KG1 (cell line): ENCODE results near the gene ACADL.

Experiments
- DNase-seq: peaks from one replicate; lab custom pipeline; 2025; lab: John Stamatoyannopoulos, UW

The ACADL gene

DNA sequence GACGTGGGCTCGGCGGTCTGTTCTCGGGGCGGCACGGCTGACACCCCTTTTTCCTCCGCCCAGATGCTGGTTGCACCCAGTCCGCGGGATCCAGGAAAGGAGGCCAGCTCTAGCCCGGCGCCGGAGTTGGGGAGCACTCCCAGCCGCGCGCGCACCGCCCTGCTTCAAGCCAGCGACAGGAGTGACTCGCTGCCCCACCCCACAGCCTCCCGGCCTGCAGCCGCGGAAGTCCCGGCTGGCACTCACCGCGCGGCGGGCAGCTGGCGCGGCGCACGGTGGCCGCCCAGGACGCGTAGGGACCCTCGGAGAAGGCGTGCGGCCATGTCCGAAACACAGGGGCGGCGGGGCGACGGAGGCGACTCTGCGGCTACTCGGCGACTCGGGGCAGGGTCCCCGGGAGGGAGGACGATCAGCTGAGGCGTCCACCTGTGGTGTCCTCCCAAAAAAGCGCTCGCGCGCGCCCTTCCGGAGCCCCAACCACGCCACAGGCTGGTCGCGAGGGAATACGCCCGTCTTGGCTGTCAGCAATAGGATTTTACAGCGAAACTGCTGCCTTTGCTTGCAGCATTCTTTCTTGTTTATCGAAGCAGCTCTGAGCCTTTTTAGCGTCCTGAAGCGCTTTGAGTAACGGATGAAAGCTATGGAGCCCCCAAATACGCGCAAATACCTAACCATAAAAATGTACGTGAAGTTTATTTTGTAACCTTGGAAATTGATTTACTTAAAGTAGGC is at the start of gene ACADL:
Gene ACADL (minus strand): TSS at position 507 of the 732 bp plus-strand sequence. CDS start 184 bp downstream, at position 323.
- no peak for DNase-seq

DNA sequence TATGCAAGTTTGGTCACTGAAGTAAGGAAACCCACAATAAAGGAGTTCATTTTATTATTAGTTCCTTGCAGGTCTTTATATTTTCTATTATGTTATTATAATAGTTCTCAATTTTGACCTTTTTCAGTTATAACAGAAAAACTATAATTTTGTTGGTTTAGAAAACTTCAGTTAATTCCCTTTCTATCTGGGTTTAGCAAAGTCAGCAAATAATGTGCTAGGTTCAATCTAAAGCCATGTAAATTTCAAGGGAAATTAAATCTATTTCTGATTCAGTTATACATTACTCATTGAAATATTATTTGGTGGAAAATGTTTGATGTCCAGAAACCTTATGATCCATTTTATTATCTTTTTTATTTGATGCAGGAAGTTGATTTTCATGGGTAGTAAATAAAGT is 46.1 kb upstream of the ACADL start:
- DNase-seq: no peak

DNA sequence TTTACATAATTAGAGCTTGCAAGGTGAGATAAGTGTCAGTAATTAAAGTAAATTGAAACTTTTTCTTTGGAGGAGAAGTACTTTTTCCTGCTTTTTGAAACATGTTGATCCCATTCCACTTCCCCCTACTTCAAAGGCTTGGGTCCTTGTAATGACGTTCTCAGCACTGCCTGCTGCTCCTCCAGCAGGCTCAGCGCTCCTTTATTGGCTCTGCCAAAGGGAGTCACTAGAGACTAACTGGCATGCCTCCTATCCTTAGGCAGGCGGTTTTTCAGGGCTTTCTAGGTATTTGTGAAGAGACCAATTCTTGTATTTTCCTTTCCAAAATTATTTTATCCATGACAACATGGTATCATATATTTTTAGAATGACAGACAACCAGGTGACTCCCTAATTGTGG is 43.9 kb upstream of the ACADL start:
- DNase-seq: no peak

DNA sequence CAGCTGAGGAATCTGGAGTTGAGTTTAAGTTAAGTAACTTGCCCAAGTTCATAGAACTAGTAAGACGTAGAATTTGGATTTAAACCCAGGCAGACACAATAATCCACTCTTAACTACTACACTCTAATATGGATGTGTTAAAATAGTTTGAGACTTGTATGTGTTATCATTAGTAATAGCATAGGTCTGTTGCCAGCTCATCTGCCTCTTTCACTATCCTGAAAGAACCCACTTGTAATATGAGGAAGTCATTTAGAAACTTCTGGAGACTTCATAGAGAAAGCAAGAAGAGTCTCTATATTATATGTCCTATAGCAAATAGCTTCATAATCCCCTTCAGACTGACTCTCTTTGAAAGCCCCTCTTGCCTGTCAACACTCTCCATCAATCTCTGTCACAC is 43.0 kb upstream of the ACADL start:
- no peak for DNase-seq

DNA sequence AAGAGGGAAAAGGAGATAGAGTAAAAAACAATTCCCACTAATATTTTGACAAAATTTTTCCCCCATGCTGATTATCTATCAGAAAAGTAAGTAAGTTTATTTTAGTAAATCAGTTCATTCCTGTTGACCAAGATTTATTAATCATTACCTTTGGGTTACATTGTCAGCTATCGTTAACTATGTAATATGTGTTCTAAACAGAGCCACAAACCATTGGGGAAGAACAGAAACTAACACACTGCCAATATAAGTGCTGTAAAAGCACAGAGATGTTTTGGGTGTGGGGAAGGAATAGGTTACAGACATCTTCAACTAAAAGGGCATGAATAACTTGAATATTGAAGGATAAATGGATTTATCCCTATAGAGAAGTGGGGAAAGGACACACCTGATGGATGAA is 42.5 kb upstream of the ACADL start:
- no peak for DNase-seq

DNA sequence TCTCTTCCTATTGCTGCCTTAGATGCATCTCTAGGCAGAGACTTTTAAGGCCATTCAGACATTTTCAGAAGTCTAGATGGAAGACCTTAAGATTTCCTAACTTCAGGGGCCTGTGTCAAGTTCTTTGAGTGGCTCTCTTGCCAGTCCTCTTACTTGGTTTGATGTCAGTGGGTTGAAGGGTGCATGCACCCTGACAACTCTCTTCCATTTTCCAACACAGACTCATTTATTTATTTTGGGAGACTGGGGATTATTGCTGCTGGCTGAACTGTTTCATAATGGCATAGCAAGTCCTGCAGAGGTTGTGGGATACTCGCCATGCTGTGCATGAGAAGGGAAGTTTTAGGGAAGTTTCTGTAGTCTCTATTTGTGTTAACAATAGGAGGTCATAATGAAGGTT is 39.0 kb upstream of the ACADL start:
- DNase-seq: no peak

DNA sequence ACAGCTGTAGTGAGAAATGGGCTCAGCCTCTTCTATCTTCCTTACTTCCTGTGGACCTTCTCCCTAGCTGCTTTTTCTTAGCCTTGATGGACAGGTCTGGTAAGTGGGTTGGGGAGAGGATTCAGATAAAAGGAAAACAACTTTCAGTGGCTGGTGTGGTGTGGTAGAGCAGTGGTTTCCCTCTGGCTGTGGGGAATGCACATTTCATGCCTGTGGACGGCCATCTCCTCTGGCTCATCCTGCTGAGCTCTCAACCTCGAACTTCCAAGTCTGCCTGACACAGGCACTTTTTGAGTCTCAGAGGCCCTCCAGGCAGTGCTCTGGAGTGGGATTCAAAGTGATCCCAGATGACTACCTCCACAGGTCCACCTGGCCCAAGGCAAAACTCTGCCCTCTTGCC is 38.6 kb upstream of the ACADL start:
- no peak for DNase-seq

DNA sequence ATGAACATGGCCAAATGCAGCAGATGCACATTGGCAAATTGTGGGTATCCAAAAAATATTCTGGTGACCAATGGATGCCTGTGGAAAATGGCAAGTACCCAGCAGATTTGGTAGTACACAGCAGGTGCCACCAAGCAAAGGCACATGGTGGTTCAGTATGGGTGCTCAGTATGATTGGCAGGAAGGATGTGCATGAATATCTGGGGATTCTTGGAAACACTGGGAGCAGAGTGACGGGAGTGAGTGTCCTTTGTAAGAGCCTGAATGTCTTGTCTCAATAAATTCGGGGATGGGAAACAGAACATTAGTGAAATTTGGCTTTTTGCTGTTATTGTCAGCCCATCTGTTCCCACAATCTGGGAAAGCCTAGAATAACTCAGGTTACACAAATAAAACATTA is 36.8 kb upstream of the ACADL start:
- DNase-seq: no peak

DNA sequence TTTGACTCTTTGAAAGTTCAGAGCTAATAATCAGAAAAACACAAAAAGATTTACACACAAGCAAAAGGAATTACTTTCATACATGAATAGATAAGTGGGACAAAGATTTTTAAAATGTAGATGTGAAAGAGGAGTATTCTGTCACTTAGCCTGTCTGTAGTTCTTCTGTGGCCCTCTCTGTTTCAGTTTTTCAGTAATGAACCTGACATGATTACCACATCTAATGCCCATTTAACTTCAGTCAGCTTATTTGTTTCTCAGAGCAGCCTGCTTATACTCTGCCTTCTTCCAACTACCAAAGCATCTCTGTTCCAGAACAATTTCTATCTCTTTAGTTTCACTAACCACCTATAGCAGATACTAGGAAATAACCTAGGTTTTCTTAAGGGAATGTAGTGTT is 34.4 kb upstream of the ACADL start:
- DNase-seq: no peak

DNA sequence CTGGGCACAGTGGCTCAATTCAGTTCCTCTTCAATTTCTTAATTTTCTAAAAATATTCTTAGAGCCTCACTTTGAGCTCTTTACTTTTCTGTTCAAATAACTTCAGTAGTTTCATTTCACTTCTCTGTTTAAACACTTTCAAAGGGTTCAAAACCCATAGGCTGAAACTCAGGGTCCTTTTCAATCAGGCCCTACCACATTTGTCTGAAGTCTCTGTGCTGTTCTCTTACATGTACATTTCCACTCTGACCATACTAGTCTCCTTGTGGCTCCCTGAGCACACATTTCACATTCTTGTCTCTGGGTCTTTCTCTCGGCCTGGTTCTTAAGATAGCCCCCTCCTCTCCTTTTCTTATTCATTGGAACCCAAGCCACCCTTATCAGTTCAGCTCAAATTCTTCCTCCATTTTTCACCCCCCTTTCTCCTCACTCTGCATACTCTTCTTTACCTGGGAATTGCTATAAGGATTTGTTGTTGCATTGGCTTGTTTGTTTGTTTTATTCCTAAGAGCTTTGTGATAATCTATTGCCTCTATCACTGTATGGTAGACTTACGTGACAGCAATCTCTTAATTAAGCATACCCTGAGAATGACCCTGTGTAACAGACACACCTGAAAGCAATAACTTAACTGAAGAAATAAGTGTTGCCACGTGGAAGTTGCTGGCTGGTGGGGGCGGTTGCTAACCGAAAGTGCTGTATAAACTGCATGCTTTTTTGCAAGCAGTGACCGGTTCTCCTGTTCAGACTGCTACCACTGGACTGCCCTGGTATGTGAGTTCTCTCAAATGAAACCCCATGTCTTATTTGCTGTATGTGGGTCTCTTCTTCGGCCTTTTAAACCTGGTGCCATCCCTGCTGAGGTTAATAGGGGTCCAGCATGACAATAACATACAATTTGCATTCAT is 27.7 kb upstream of the ACADL start:
- DNase-seq: no peak

DNA sequence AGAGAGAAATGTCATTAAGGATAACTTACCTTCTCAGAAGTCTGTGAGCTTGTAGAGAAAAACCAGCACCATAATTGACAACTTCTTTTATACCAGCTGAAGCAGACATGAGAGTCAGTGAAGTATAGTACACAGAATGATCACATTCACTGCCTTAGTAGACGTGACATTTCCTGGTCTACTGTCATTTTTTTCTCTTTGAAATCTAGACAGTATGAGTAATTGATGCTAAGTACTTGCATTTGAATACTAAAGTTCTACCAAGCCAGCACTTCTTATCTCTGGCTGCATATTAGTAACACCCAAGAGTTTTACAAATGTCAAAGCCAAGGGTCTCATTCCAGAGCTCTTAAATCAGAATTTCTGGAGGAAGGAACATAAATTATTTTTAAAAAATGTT is 25.4 kb upstream of the ACADL start:
- DNase-seq: no peak

DNA sequence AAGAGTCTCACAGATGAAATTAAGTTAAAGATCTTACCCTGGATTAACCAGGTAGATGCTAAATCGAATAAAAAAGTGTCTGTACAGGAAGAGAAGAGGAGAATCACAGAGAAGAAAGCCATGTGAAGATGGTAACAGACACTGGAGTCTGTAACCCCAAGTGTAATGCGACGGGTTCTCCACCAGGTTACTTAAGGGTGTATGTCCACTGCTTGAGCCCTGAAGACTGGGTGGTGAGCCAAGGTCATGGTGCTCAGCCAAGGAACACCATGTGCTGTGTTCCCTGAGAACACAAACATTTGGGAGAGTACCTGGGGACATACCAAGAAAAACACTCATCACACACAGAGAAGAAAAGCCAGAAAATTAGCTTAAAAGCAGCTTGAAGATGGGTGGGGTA is 8.2 kb upstream of the ACADL start:
- DNase-seq: no peak

DNA sequence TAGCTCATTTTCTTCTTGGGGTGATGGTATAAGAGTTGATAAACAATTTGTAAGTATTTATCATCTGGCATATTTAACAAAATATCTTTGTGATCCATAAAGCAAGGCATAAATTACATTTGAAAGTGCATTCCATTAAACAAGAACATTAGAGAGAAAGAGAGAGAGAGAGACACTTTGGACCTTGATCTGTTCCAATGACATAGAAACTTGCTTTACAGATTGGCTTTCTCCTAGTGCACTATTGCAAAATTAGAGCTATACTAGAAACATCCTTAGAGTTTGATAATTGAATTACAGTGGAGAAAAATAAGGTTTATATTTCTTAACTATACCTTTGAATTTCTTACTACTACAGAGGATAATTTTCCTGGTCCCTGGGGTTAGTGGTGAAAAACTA is 5.7 kb upstream of the ACADL start:
- DNase-seq: no peak

DNA sequence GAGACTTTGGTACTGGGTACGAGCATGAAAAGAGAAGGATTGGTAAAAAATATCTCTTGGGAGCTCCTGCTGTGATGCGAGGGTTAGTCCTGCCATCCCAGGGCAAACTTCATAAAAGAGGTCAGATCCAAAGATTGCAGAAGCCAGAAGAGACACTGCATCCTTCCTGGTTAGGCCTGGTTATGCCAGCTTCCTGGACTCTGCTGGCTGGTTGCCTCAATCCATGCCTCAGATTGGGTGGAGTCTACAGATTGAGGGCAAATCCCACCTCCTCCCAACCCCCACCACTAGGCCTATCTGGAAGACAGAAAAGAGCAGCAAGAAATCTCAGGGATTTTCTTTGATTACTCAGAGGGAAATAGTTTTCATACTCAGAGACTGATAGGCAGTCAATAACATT is 5.3 kb upstream of the ACADL start:
- no peak for DNase-seq

DNA sequence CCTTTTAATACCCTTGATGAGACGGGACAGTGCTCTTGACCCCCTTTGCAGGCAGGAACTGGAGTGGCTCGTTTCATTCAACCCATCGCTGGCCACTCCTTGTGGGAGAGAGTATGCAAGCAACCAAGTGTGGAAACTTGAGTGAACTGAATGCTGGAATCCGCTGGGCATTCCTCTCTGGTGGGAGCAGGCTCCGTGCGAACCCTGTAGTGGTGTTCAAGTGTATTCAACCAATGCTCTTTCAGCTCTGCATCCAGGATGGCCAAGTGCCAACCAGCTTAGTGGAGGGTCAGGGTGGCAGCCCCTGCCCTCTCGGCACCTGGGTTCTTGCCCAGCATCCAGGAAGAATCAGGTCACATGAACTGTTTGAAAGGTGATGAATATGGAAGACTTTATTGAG is 3.3 kb upstream of the ACADL start:
- no peak for DNase-seq

DNA sequence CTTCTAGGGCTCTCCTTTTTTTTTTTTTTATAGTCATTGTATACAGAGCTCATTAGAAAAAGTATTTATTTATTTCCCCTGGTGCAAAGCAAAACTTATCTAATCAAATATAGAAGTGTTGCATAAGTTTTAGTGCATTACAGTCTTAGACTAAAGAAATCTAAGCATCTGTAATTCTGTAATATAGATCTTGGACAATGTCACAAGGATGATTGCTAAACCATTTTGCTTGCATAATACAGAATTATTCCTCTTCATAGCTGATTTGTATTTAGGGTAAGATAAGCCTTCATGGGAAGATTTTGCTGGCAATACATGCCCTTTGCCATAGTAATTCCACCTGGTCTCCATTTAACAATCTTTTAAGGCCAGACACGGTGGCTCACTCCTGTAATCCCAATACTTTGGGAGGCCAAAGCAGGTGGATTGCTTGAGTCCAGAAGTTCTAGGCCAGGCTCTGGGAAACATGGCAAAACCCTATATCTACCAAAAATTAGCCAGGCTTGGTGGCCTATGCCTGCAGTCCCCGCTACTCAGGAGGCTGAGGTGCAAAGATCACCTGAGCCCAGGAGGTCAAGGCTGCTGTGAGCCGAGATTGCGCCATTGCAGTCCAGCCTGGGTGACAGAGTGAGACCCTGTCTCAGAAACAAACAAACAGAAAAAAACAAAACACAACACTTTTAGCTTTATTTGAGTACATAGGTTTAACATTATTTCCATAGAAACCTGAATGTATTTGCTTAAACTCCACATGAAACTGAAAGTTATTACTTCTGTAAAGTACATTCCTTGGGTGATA is 2.2 kb upstream of the ACADL start:
- DNase-seq: no peak

DNA sequence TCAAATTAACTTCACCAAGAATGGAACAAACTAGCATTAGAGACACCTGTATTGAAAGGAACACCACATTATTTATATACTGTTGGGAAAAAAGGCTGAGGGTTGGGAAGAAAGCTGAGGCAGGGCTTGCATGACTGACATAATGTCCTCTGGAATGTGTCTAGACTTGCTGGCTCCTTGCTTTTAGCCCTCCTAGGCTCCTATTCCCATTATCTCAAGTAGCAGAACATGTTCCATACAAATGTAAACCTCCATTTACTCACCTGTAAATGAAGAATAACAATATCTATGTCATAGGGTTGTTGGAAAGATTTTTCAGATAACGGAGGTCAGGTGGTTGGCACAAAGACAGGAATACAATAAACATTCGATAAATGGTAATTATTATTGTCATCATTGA is 976 bp upstream of the ACADL start:
- DNase-seq: no peak

DNA sequence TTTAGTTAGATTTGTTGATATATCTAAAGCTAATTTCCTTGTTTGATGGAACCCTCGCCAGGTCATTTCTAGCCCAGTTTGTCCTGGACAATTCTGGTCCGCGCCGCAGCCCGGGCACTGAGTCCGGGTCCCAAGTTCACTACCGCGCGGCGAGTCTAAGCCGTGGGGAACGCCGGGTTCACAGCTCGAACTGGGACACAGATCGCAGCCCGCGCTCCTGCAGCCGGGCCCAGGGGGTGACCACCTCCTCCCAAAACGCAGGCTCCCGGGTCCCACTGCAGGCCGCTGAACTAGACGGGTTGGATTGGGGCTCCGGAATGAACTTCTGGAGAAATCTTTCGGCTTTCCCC is 681 bp downstream of the ACADL start:
- DNase-seq: no peak

DNA sequence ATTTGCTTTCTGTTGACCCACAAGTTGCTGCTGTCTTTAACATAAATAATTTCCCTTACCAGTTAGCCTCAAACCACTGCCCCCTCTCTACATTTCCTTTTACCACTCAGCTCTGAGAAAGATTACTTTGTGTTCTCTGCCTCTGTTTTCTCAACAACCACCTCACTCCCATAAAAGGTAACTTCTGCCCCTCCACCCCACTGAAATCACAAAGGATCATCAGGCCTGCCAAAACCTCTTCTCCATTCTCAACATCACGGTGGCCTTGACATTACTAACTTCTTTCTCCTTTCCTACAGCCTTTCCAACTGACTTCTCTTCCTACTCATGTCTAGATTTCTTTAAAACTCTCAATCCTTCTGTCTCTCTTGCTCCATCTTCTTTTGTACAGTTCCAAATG is 10.1 kb downstream of the ACADL start:
- DNase-seq: no peak

DNA sequence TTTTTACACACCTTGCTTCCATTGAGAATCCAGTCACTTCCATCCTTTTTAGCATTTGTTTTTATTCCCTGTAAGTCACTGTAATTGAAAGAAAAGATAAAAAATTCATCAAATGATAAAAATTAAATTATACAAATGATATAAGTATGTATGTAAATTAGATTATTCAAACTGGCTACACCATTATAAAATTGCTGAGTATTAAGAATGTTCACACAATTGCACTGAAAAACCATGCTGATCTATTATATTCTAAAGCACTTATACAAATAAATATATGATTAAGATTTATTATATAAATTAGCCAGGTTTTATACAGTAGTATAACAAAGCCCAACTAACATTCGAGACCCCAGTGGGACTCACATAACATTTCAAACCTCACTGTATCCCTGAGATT is 15.1 kb downstream of the ACADL start:
- DNase-seq: no peak

DNA sequence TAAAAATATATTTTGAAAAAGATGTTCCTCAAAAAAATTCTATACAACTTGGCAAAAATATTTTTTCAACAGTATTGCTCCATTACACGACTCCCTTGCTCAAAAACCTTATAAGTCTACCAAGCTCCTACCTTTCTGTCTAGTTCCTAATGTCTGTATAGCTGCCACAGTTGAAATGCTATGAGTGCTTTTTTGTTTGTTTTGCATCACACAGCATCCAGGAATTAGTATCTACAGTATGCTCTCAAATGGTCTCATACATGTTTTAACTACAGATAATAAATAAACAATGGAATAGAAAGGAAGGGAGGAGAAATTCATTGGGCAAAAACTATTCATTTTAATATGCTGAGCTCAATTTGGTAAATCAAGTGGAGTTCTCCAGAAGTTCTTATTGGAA is 17.3 kb downstream of the ACADL start:
- DNase-seq: no peak

DNA sequence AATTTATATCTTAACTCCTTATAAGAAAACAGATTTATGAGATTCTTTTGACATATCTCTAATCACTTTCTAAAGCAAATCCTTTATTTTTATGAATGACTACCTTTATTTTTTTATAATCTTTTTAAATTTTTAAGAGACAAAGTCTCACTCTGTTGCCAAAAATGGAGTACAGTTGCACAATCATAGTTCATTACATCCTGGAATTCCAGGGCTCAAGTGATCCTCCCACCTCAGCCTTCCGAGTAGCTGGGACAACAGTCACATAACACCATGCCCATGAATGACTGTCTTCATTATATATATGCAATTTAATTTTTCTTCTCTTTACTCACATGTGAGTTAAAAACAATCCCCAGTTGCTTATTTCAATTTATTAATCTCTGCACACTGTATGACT is 21.7 kb downstream of the ACADL start:
- DNase-seq: no peak

DNA sequence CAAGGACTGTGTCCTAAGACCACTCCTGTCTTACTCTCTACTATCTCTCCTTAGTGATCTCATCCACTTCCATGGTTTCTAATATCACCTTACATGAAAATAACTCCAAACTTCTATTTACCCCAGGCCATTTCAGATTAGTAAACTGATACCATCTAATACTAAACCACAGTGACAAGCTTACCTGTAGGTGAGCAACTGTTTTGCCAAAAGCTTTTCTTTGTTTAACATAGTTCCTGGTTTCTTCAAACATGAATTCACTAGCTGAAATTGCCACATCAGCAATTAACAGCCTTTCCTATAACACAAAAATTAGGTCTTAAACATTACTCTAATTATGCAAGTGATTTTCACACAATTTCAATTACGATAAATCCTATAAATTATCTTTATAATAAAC is 22.1 kb downstream of the ACADL start:
- no peak for DNase-seq
